HG03103 (cell line): ENCODE measurements around the gene C4BPB.
A peak's percentile ranks its signal among the peaks of the same experiment; 100 is the strongest.

Experiments
- ATAC-seq: cut with Tn5 transposase; IDR thresholded peaks from one replicate; pipeline ENCODE4 v1.9.1; 2021; ENCODE audit warnings: low read depth; ENCODE audit not compliant: unreplicated experiment

Gene C4BPB

DNA sequence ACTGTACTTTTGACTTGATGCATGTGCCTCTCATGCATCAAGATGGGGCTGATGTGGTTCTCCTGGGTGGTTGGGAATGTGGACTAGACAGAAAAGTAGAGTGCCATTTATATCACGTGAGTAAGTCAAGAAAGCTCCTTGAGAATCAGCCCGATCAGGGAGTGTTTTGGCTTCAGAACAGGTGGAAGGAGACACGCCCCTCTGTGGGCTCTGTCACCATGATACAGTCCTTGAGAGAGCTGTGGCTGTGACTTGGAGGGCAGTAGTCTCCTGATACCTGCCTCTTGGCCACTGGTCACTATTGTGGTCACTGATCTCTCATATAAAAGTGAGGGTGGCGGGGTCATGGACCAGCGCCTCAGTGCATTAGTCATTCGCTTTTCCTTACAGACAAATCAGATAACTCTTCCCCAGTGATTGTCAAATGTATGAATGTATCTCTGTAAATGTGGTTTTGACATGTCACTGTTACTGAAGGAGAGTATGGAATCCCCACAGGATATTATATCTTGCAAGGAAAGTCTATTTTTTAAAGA lies 8.9 kb upstream of the C4BPB start:
- no peak for ATAC-seq

DNA sequence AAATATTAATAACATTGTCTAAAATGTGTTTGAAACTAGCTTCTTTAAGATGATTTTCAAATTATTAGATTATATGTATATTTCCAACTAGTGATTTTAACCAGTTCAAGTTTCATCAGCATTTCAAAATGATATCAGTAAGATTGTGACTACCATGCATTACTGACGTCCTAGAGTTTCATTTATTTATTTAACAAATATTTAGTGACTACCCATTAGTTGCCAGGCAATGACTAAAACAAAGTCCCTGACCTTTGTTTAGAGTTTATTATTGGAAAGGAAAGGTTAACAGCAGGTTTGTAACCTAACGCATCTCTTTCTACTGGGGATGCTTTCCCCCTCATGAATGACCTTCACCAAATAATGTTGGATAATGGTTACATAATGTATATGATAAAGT lies 7.6 kb upstream of the C4BPB start:
- ATAC-seq = no peak

DNA sequence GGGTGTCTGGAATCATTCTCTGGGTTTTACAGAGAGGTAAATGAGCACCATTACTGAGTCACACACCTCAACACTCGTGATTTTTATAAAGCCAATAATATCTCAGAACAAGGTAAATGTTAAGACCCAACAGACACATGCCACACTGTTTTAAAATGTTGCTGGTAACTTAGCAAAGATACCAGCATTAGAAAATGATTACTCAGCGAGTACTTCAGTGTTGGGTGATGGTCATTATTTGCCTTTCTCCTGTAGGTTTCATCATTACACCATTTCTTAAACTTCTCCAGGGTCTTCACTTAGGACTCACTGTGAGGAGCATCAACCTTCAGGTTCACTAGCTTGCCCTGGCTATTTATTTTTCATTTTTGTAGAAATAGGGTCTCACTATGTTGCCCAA lies 6.9 kb upstream of the C4BPB start:
- no peak for ATAC-seq

DNA sequence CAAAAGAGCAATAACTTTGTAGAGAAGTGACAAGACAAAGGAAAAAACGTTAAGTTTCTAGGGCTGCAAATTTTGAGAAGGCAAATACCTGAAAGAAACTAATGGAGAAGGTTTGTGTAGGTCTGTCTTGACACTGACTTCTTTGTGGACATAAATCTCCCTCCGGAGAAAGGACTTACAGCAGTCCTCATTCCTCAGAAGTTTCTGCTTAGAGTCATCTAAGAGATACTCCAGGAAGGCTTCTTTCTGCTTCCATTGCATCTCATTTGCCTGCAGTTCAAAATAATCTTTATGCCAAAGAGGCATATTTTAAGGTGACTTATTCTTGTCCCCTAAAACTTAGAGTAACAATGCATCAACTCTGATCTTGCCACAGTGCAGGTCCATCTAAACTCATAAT lies 4.4 kb upstream of the C4BPB start:
- ATAC-seq = no peak

DNA sequence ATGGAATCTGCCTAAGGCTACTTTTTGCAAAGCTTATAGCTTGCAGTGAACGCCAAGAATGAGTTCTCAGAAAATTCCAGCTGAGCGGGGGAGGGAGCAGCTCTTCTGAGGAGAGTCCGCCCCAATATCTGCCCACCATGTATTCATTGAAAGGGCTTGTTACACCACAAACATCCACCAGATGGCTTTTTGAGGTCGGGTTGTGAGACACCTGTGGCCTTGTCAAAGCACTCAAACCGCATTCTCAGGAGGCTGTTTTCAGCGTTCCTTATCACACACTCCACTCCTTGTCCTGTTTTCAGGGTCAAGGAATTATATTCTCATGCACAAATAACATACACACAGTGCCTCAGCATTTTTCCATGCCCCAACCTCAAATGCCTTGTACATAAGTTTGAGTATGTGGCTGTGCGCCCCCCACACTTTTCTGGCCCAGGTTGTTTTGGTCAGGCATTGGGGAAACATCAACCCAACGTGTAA lies 3.9 kb upstream of the C4BPB start:
- ATAC-seq = no peak

DNA sequence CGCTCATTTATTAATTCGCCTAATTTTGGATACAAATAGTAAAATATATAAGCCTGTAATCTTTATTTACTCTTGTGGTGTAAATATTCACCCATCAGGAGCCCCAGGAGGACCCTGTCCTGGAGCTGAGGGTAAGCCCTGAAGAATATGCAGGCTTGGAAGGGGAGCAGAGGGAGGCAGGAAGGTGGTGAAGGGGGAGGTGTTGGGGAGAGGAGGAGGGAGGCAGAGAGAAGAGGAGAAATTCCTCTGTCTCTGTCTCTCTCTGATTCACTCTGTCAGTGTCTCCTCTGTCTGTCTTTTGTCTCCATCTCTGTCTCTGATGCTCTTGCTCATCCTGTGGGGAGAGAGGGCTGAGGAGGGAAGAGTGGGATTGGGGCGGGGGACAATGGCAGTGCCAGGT lies 2.8 kb upstream of the C4BPB start:
- no peak for ATAC-seq

DNA sequence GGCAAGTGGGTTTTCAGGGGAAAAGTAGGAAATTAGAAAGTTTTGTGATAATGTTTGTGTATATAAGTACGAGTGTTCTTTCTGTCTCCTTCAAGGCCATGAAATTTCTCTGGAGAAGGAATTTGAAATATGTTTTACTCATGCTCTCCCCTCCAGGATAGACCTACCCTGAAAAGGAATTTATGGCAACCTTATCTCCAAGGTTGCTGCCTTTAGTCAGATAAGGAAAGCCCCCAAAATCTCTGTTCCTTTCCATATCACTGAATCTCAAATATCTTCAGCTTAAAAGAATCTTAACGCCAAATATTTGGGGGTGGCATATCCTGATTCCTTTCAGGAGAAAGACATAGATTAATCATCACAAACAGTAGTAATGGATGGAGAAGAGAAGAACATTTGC lies 499 bp upstream of the C4BPB start:
- ATAC-seq = no peak

DNA sequence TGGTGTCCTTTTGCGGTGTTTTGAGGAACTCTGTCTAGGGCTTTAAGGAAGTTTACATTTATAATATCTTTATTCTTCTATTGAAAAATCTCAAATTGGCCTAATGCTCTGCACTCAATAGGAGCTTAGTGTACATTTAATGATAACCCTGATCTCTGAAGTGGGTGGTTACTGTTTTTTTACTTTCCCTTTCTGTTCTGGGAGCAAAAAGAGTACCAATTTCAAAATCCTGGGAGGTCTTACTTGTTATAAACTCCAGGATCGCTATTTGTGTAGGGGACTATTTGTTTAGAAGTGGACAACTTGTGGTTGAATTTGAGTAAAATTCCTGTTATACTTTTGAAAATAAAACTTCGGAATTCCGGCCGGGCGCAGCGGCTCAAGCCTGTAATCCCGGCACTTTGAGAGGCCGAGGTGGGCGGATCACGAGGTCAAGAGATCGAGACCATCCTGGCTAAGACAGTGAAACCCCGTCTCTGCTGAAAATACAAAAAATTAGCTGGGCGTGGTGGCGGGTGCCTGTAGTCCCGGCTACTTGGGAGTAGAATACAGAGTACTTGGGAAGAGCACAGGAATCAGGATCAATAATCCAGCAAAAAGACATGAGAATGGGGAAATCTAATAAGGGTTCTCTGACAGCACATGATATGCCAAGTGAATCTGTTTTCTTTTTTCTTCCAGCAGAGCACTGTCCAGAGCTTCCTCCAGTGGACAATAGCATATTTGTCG lies 1.1 kb downstream of the C4BPB start:
- no peak for ATAC-seq

DNA sequence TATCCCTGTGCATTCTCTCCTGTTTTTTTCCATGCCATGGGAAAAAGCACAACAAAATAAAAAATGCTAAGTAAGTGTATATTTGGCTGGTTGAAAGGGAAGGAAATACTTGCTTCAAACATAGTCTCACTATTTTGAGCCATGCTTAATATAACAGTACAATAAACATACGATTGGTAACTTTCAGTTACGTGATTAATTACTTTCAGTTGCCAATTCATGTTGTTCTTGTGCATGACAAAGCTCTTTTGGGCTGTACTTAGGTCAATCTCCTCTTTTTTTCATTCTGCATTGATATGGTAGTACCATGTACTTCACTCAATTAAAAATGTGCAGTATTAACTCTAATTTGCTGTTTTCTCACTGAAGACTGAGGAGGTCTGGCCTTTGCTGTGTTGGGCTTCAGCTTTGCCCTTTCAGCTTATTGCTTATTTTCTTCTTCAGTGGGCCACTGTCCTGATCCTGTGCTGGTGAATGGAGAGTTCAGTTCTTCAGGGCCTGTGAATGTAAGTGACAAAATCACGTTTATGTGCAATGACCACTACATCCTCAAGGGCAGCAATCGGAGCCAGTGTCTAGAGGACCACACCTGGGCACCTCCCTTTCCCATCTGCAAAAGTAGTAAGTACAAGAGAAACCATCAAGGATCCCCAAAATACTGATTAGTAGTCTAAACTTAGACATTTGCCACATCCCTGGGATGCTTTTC lies 2.7 kb downstream of the C4BPB start:
- no peak for ATAC-seq

DNA sequence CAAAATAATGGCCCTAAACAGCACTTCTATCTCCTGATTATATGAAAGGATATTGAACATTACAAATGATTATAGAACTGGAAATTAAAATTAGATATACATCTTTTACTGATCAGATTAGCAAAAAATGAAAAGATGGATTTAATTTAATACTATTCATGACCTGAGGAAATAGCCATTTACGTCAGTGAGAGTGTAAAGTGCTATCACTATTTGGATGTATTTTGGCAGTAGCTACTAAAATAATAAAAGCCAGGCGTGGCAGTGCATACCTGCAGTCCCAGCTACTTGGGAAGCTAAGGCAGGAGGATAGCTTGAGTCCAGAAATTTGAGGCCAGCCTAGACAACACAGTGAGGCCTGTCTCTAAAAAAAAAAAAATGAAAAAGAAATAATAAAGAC lies 5.3 kb downstream of the C4BPB start:
- ATAC-seq = no peak

DNA sequence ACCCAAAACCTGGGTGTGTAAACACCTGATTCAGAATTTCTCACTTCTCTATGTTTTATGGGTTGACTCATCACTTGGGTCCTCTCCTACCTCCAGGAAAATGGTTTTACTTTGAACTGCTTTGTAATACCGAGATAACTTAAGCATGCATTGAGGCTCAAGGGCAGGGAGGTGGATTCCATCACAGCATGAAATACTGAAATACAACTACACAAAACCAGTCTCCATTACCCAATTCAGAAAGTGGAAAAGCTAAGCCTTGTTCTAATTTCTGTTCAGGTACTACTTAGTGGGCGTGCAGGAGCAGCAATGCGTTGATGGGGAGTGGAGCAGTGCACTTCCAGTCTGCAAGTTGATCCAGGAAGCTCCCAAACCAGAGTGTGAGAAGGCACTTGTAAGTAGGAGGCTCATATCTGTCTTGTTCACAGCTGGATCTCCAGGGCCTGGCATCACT lies 9.2 kb downstream of the C4BPB start:
- peak; percentile 79 for ATAC-seq

DNA sequence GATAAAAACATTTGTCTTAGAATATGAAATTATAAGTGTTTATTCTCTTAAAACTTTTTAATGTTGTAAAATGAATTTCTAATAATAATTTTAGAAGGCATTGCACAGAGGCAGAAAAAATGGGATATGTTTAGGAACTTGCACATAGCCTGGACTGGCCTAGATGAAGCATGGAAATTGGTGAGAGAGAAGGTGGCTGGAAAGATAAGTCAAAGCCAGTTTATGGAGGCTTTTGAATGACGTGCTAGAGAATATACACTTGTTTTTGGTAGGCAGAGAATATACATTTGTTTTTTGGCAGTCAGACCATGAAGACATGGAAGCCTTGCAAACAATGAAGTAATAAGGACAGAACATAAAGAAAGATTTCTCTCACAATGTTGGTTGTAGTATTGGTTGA lies 13.1 kb downstream of the C4BPB start:
- no peak for ATAC-seq

DNA sequence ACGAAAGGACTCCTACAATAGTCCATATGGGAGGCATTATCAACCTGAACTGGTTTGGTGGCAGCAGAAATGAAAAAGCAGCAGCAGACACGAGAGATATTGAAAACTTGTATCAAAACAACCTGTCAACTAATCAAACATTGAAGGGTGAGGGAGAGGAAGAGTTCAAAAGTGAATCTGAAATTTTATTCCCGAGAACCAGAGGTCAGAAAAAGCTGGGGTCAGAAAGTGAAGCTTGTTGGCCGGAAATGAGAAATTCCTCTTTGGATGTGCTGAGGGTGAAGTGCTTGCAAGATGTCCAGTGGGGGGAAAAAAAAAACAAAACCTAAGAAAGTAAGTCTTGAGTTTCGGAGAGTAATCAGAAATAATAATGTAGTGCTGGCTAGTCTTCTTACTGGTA lies 13.5 kb downstream of the C4BPB start:
- ATAC-seq = no peak

DNA sequence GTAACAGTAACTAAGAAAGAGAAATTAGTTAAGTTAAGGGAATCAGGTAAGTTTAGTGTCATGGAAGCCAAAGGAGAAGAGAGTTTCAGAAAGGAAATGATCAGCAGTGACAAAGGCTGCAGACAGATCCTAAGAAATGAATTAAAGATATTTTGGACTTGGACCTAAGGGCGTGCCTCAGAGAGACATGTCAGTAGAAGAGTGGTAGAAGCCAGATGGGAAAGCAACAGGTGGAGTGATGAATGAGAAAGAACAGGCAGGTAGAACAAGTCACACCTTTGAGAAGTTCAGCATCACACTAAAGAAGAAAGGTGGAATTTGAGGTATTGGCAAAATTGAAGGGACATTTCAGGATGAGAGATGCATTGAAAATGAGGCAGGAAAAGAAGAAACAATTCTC lies 14.0 kb downstream of the C4BPB start:
- no peak for ATAC-seq

DNA sequence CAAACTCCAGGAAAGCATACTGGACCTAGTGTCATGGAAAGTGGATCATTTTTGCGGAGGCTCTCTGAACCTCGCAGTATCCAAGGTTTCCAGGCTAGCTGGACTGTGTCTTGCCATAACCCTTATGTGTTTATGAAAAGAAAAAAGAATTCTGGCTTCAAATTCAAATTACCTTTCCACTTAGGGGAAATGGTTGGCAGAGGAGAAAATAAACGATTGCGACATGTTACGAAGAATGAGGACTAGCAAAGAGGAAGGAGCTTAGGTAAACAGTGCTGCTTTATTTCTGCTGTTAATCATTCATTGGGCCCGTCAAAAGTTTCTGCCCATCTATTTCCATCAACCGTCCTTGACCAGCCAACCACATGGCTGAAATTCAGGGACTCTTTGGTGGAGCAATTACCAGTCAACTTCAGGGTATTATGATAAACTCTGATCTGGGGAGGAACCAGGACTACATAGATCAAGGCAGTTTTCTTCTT lies 15.3 kb downstream of the C4BPB start, which contains the start of gene C4BPA:
Gene C4BPA (plus strand): TSS at position 342 of the 482 bp plus-strand sequence. CDS start 8,793 bp downstream, outside the sequence.
- ATAC-seq = no peak

DNA sequence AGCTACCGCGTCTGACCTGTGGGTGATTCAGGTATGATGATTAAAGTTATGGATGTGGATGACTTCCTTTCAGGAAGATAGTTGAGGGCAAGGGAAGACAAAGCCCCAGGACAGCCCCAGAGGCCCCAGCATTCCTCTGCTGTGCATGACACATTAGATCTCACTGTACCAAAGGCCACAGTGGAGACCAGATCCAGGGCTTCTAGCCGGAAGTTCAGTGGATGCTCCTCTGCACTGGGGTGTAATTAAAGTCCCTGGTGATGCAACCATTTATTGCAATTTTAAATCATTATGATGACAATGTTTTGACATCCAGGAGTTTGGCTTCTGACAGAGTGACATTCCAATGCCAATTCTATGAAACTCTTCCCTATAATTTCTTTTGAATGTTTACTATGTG lies 20.3 kb downstream of the C4BPB start:
- no peak for ATAC-seq

DNA sequence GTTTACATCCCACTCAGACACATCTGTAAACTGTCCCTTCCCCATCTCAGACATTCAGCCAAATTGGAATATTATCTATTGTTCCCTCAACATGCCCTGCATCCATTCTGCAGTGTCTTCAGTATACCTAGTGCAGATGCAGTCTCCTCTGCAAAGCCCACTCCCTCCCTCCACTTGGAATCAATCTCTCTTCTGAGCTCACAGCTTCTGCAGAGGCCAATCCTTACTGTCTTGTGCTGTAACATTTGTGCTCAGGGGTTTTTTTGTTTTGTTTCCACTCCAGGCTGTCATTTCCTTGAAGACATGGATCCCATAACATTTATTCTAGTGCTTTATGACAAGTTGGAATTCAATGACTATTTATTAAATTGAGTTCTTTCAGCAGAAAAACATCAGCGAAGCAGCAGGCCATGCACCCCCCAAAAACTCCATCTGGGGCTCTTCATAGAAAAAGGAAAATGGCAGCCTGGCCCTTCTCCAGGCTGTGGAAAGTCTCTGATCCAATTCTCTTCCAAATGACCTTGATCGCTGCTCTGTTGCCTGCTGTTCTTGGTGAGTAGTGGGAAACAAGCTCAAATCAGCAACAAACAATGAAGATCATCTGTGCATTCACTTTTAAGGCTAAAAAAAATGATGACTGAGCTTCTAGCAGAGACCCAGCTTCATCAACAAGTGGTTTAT lies 24.1 kb downstream of the C4BPB start:
- no peak for ATAC-seq

DNA sequence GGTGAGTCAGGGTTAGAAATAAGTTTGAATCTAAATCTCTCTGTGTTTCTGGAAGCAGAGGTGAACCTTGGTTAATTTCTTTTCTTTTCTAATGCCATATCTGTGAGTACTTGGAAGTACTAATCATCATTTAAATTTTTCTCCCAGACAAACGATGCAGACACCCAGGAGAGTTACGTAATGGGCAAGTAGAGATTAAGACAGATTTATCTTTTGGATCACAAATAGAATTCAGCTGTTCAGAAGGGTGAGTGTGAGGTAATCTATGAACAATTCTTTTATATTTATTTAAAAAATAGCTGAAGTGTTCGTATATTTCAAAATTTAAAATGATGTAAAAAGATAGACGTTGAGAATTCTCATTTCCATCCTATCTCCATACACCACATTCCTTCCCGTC lies 26.6 kb downstream of the C4BPB start:
- no peak for ATAC-seq

DNA sequence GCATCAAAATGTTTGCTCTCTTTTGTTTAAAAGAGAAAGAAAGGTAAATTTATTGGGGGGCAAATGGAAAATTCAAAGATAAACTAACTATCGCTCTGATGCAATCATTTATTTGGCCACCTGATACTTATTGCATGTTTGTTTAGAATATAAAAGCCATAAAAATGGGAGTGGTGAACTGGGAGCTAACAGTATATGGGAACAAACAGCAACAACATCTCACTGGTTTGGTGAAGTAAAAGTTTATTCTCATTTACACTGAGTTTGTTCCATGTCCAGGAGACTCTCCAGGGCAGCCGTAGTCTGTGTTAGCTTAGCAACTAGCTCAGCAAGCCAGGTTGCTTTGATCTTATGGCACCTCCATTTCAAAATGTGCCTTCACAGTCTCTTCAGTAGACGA lies 35.7 kb downstream of the C4BPB start:
- ATAC-seq = no peak

DNA sequence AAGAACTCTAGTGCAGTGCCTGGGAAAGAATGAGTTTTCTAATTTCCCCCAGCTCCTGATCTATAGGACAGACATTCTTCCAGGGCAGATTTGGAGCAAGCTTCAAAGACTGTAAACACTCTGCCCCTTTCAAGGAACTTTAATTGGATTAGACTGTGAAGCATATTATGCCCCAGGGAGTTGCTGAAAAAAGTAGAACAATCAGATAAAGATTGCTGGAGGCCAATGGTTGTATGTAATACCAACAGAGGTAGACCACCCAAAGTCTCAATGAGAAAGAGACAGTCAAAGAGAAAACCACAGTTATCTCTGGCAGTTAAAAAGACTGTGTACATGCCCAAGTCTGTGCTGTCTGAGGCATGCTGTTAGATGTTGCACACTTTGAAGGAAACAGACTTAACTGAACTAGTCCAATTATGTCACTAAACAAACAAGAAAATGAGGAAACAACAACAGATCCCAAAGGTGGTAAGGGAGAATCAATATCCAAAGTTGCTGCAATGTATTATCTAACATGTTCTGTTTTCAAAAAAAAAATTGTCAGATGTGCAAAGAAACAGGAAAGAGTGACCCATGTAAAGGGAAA lies 39.8 kb downstream of the C4BPB start:
- no peak for ATAC-seq

DNA sequence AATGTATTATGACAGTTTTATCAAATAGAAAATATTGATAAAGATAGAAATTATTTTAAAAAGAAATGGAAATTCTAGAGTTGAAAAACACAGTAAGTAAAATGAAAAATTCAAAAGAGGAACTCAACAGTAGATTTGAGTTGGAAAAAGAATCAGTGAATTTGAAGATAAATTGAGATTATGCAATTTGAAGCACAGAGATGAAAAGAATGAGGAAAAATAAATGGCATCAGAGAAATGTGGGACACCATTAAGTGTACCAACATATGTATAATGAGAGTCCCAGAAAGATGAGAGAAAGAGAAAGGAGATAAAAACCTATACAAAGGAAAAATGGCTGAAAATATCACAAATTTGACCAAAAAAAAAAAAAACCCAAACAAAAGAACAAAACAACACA lies 40.4 kb downstream of the C4BPB start:
- no peak for ATAC-seq
